Activated naive CD8-positive, alpha-beta T cell treated with anti-CD3 and anti-CD28 coated beads, Interleukin-2, amount 10 ng/mL, durations not matched to agents 7 days and 5 days (primary cell): ENCODE results near the gene CYP4F8. TPM values are rescaled to one million over a fixed set of nuclear protein-coding genes. Genes with fewer than 3 reads are reported as not detected.
"Not testable (repeated sequence)": the region's sequence is repeated elsewhere in the genome, so short reads cannot be mapped to it uniquely, and the experiment has no call there.

ENCODE experiments used
- ATAC-seq: fragments of 150-1000 bp; cut with Tn5 transposase; one replicate; pipeline ENCODE4 v1.10.0; 2021; ENCODE audit warnings: low read depth, moderate library complexity
- POLR2A ChIA-PET: fragments of 350-600 bp; sonication (Branson Sonifier 250); formaldehyde crosslinking; loops from one replicate; lab custom pipeline; 2021; ENCODE audit warnings: antibody characterized with exemption; lab: Charles Lee
- DNase-seq: peaks from one replicate; pipeline ENCODE4 v3.0.0; 2021
- H3K27ac Mint-ChIP-seq: one replicate; pipeline ENCODE4 v1.8.0; 2022; ENCODE audit warnings: mild to moderate bottlenecking, mixed read lengths
- H3K27me3 Mint-ChIP-seq: one replicate; pipeline ENCODE4 v1.8.0; 2022; ENCODE audit warnings: mild to moderate bottlenecking, moderate library complexity, mixed read lengths
- H3K36me3 Mint-ChIP-seq: one replicate; pipeline ENCODE4 v1.8.0; 2021; ENCODE audit warnings: mild to moderate bottlenecking, mixed read lengths
- H3K4me1 Mint-ChIP-seq: one replicate; pipeline ENCODE4 v1.8.0; 2021; ENCODE audit warnings: mixed read lengths
- H3K4me3 Mint-ChIP-seq: one replicate; pipeline ENCODE4 v1.8.0; 2022; ENCODE audit warnings: mild to moderate bottlenecking, moderate library complexity, mixed read lengths
- H3K9me3 Mint-ChIP-seq: one replicate; pipeline ENCODE4 v1.8.0; 2021; ENCODE audit warnings: mixed read lengths
- total RNA-seq, 2 experiments: library from RNA; stranded (reverse); gene quantifications; one replicate each; pipeline ENCODE4 v1.2.3, GENCODE V29; 2021

Gene CYP4F8
- total RNA-seq, 2 experiments from 2014 or later = not detected

- H3K36me3 Mint-ChIP-seq, H3K4me3 Mint-ChIP-seq, DNase-seq, ATAC-seq, H3K9me3 Mint-ChIP-seq, H3K4me1 Mint-ChIP-seq, H3K27ac Mint-ChIP-seq, POLR2A ChIA-PET: not testable (repeated sequence)
- peaks cover 22% of the 10 kb centered on the region for H3K27me3 Mint-ChIP-seq
Observed at GRCh38 chr19:15592506-15592905, 22.5 kb upstream of the CYP4F8 start.

- H3K4me1 Mint-ChIP-seq, H3K36me3 Mint-ChIP-seq, H3K4me3 Mint-ChIP-seq, ATAC-seq, POLR2A ChIA-PET, H3K9me3 Mint-ChIP-seq, DNase-seq, H3K27ac Mint-ChIP-seq: not testable (repeated sequence)
- peaks cover 22% of the 10 kb centered on the region for H3K27me3 Mint-ChIP-seq
Observed at GRCh38 chr19:15593766-15594165, 21.3 kb upstream of the CYP4F8 start.

- POLR2A ChIA-PET = no interaction called here
- Mint-ChIP-seq H3K4me3 (no peak overlapping the region), H3K27ac (no peak overlapping the region), H3K27me3 (peaks cover 19% of the 10 kb centered on the region), H3K9me3 (peaks cover 6% of the 10 kb centered on the region), H3K36me3 (no peaks in the 10 kb centered on the region), H3K4me1 (no peaks in the 10 kb centered on the region)
- ATAC-seq = no peak
- no peak for DNase-seq
Observed at GRCh38 chr19:15595069-15595468, 19.9 kb upstream of the CYP4F8 start.

- H3K27ac Mint-ChIP-seq, H3K4me3 Mint-ChIP-seq, H3K27me3 Mint-ChIP-seq, ATAC-seq, DNase-seq, H3K4me1 Mint-ChIP-seq, POLR2A ChIA-PET, H3K36me3 Mint-ChIP-seq, H3K9me3 Mint-ChIP-seq: not testable (repeated sequence)
Observed at GRCh38 chr19:15607978-15608925, 6.8 kb upstream of the CYP4F8 start.

- Mint-ChIP-seq H3K27ac (no peak overlapping the region), H3K36me3 (no peaks in the 10 kb centered on the region), H3K9me3 (no peaks in the 10 kb centered on the region), H3K4me3 (no peak overlapping the region), H3K27me3 (peaks cover 2% of the 10 kb centered on the region), H3K4me1 (no peaks in the 10 kb centered on the region)
- POLR2A ChIA-PET = no interaction called here
- DNase-seq (no peak), ATAC-seq (no peak)
Observed at GRCh38 chr19:15609261-15609660, 5.8 kb upstream of the CYP4F8 start.

GRCh38 chr19:15612342-15612741 is 2.7 kb upstream of the CYP4F8 start:
- Mint-ChIP-seq H3K4me1 (no peaks in the 10 kb centered on the region), H3K4me3 (no peak overlapping the region)

GRCh38 chr19:15613338-15613737 is 1.7 kb upstream of the CYP4F8 start:
- no peak overlapping the region for H3K4me3 Mint-ChIP-seq
- H3K27me3 Mint-ChIP-seq = peaks cover 4% of the 10 kb centered on the region
- H3K36me3 Mint-ChIP-seq = no peaks in the 10 kb centered on the region
- peaks cover 2% of the 10 kb centered on the region for H3K4me1 Mint-ChIP-seq
- no peak for DNase-seq
- no peak overlapping the region for H3K27ac Mint-ChIP-seq
- no peaks in the 10 kb centered on the region for H3K9me3 Mint-ChIP-seq
- ATAC-seq = no peak
- POLR2A ChIA-PET = no interaction called here

More at GRCh38 chr19:15612342-15612741, 2.7 kb upstream of the CYP4F8 start:
- POLR2A ChIA-PET = no interaction called here
- no peak for DNase-seq
- Mint-ChIP-seq H3K27me3 (peaks cover 4% of the 10 kb centered on the region), H3K27ac (no peak overlapping the region), H3K36me3 (no peaks in the 10 kb centered on the region), H3K9me3 (no peaks in the 10 kb centered on the region)
- ATAC-seq = no peak

- Mint-ChIP-seq H3K9me3 (no peaks in the 10 kb centered on the region), H3K4me1 (peaks cover 2% of the 10 kb centered on the region), H3K27me3 (peaks cover 4% of the 10 kb centered on the region), H3K4me3 (no peak overlapping the region), H3K27ac (no peak overlapping the region), H3K36me3 (no peaks in the 10 kb centered on the region)
- POLR2A ChIA-PET = no interaction called here
- ATAC-seq = no peak
- DNase-seq = no peak
Observed at GRCh38 chr19:15615526-15615925, 508 bp downstream of the CYP4F8 start.

- peaks cover 3% of the 10 kb centered on the region for H3K27me3 Mint-ChIP-seq
- H3K36me3 Mint-ChIP-seq = no peaks in the 10 kb centered on the region
- DNase-seq (no peak), ATAC-seq (no peak)
- peaks cover 2% of the 10 kb centered on the region for H3K4me1 Mint-ChIP-seq
- no peaks in the 10 kb centered on the region for H3K9me3 Mint-ChIP-seq
- POLR2A ChIA-PET = no interaction called here
- H3K4me3 Mint-ChIP-seq = no peak overlapping the region
- no peak overlapping the region for H3K27ac Mint-ChIP-seq
Observed at GRCh38 chr19:15616183-15616582, 1.2 kb downstream of the CYP4F8 start.

GRCh38 chr19:15616627-15617270 is 1.7 kb downstream of the CYP4F8 start:
- peaks cover 2% of the 10 kb centered on the region for H3K4me1 Mint-ChIP-seq
- H3K27me3 Mint-ChIP-seq = peaks cover 3% of the 10 kb centered on the region
- no peaks in the 10 kb centered on the region for H3K9me3 Mint-ChIP-seq
- DNase-seq (no peak), ATAC-seq (no peak)
- POLR2A ChIA-PET = no interaction called here
- H3K36me3 Mint-ChIP-seq = no peaks in the 10 kb centered on the region
- H3K4me3 Mint-ChIP-seq = no peak overlapping the region
- no peak overlapping the region for H3K27ac Mint-ChIP-seq

GRCh38 chr19:15618321-15618720 is 3.3 kb downstream of the CYP4F8 start:
- Mint-ChIP-seq H3K36me3 (no peaks in the 10 kb centered on the region), H3K27ac (no peak overlapping the region), H3K27me3 (peaks cover 4% of the 10 kb centered on the region), H3K4me3 (no peak overlapping the region), H3K4me1 (peaks cover 2% of the 10 kb centered on the region), H3K9me3 (no peaks in the 10 kb centered on the region)
- ATAC-seq (no peak), DNase-seq (no peak)
- POLR2A ChIA-PET = no interaction called here

- no peak for DNase-seq
- no peak for ATAC-seq
- H3K27ac Mint-ChIP-seq = no peak overlapping the region
- H3K4me3 Mint-ChIP-seq = no peak overlapping the region
- POLR2A ChIA-PET = no interaction called here
- H3K36me3 Mint-ChIP-seq = no peaks in the 10 kb centered on the region
- no peaks in the 10 kb centered on the region for H3K9me3 Mint-ChIP-seq
- peaks cover 2% of the 10 kb centered on the region for H3K4me1 Mint-ChIP-seq
- peaks cover 4% of the 10 kb centered on the region for H3K27me3 Mint-ChIP-seq
Observed at GRCh38 chr19:15621801-15622200, 6.8 kb downstream of the CYP4F8 start.

GRCh38 chr19:15622991-15623390 is 8.0 kb downstream of the CYP4F8 start:
- Mint-ChIP-seq H3K27me3 (peaks cover 4% of the 10 kb centered on the region), H3K4me1 (peaks cover 2% of the 10 kb centered on the region), H3K27ac (no peak overlapping the region), H3K9me3 (no peaks in the 10 kb centered on the region), H3K36me3 (no peaks in the 10 kb centered on the region), H3K4me3 (no peak overlapping the region)
- no peak for ATAC-seq
- POLR2A ChIA-PET = no interaction called here
- DNase-seq = no peak
